Neuron (in vitro differentiated cells): Measurements from ENCODE around the gene PSENEN.
A peak's percentile ranks its signal among the peaks of the same experiment; 100 is the strongest.
"Not testable (repeated sequence)": the region's sequence is repeated elsewhere in the genome, so short reads cannot be mapped to it uniquely, and the experiment has no call there.

Source experiments
- H2AFZ ChIP-seq: one replicate; pipeline ENCODE4 v1.6.1; 2013; ENCODE audit warnings: low read depth, mild to moderate bottlenecking, inconsistent platforms, low read length, moderate library complexity
- H3K27me3 ChIP-seq: one replicate; pipeline ENCODE4 v1.6.1; 2013; ENCODE audit warnings: low read length; ENCODE audit not compliant: insufficient read depth
- H3K36me3 ChIP-seq: one replicate; pipeline ENCODE4 v1.6.1; 2013; ENCODE audit warnings: low read length; ENCODE audit not compliant: insufficient read depth
- H3K4me1 ChIP-seq: one replicate; pipeline ENCODE4 v1.6.1; 2013; ENCODE audit warnings: low read length; ENCODE audit not compliant: insufficient read depth
- H3K4me3 ChIP-seq: 2 replicates; pipeline ENCODE4 v1.5.1; 2013; ENCODE audit warnings: mild to moderate bottlenecking, low read length, moderate library complexity
- H3K9me3 ChIP-seq: one replicate; pipeline ENCODE4 v1.6.1; 2013; ENCODE audit warnings: low read length

Gene PSENEN

DNA sequence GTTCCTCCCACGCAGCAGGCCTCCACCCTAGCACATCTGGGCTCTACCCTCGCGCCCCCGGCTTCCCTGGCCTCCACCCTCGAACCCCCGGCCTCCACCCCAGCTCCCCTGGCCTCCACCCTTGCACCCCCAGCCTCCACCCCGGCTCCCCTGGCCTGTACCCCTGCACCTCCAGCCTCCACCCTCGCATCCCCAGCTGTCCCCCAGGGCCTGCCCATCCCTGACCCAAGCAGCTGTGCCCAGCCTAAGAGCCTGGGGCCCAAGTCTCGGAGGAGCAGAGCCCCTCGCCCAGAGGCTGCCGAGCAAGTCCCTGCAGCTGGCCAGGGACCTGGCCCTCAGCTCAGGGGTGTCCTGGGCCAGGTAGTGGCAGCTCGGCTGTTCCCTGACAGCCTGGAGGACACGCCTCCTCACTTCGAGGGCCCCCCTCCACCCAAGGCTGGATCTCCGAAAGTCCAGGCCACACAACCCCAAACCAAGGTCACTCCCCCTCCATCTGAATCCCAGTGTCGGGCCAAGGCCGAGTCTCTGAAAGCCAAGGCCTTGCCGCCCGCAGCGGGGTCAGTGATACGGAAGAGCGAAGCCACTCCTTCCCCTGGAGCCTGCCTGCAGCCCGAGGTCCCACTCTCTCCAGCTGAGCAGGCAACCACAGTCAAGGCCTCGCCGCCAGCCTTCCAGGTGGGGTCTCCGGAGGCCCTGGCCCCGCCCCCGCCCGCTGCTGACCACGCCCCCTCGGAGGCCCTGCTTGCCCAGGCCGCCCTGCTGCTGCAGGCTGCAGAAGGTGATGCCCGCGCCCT lies 22.0 kb downstream of the PSENEN start:
- H3K4me1 ChIP-seq = no peaks in the 10 kb centered on the region
- H3K4me3 ChIP-seq = no peak overlapping the region
- H3K36me3 ChIP-seq = peaks cover 41% of the 10 kb centered on the region
- no peak overlapping the region for H2AFZ ChIP-seq
- no peaks in the 10 kb centered on the region for H3K27me3 ChIP-seq
- H3K9me3 ChIP-seq = no peaks in the 10 kb centered on the region

DNA sequence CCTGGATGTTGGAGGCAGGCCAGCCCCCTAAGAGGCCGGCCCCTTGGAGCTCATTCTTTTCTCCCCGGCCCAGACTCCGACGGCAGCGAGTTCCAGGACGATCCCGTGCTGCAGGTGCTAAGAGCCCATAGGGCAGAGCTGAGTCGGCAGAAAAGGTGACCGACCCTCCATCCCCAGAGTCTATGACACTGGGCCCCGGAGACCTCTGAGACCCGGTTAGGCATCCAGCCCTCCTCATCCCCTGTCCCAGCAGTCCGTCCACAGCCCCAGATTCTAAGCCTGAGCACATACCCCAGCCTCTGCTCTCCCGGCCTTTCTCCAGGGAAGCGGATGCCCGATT lies 22.6 kb downstream of the PSENEN start:
- no peak overlapping the region for H3K4me3 ChIP-seq
- H3K36me3 ChIP-seq = peaks cover 41% of the 10 kb centered on the region
- no peaks in the 10 kb centered on the region for H3K9me3 ChIP-seq
- no peaks in the 10 kb centered on the region for H3K4me1 ChIP-seq
- H3K27me3 ChIP-seq = no peaks in the 10 kb centered on the region
- H2AFZ ChIP-seq = no peak overlapping the region

DNA sequence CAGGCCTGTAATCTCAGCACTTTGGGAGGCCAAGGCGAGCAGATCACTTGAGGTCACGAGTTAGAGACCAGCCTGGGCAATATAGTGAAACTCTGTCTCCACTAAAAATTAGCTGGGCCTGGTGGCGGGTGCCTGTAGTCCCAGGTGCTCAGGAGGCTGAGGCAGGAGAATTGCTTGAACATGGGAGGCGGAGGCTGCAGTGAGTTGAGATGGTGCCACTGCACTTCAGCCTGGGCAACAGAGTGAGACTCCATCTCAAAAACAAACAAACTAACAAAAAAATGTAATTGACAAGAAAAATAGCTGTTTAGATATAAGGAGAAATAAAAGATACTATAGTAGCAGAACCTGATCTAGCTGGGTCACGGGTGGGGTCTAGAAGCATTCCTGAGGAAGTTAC lies 26.9 kb downstream of the PSENEN start:
- peaks cover 20% of the 10 kb centered on the region for H3K4me1 ChIP-seq
- not testable (repeated sequence) for H3K27me3 ChIP-seq

DNA sequence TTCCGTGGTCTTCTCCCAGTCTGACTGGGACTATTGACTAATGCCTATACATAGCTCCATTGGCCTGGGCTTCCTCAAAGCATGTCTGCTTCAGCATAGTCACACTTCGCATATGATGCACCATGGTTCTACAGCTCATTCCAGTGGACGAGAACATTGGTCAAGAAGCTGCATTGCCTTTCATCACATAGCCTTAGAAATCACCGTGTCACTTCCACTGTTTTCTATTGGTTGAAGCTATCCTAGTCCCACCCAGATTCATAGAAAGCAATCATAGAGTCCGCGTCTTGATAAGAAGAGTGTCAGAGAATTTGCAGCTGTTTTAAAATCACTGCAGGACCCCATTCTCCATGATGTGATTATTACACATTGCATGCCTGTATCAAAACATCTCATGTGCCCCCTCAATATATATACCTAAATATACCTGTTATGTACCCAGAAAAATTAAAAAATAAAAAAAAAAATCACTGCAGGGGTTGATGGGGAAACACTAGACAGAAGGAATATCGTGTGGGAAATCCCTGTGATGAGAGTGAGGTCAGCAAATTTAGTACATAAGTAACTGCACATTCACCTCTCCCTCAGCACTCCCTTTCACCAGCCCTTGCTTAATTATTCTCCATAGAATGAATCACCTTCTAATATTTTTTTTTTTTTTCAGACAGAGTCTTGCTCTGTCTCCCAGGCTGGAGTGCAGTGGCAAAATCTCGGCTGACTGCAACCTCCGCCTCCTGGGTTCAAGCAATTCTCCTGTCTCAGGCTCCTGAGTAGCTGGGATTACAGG lies 27.8 kb downstream of the PSENEN start:
- H2AFZ ChIP-seq = no peak overlapping the region
- H3K27me3 ChIP-seq = no peaks in the 10 kb centered on the region
- H3K4me3 ChIP-seq = no peak overlapping the region
- H3K36me3 ChIP-seq = peaks cover 17% of the 10 kb centered on the region
- no peaks in the 10 kb centered on the region for H3K9me3 ChIP-seq
- peaks cover 23% of the 10 kb centered on the region for H3K4me1 ChIP-seq

More for the DNA sequence above, 26.9 kb downstream of the PSENEN start:
- H3K36me3 ChIP-seq = peaks cover 15% of the 10 kb centered on the region
- H3K9me3 ChIP-seq, H3K4me3 ChIP-seq, H2AFZ ChIP-seq: not testable (repeated sequence)

DNA sequence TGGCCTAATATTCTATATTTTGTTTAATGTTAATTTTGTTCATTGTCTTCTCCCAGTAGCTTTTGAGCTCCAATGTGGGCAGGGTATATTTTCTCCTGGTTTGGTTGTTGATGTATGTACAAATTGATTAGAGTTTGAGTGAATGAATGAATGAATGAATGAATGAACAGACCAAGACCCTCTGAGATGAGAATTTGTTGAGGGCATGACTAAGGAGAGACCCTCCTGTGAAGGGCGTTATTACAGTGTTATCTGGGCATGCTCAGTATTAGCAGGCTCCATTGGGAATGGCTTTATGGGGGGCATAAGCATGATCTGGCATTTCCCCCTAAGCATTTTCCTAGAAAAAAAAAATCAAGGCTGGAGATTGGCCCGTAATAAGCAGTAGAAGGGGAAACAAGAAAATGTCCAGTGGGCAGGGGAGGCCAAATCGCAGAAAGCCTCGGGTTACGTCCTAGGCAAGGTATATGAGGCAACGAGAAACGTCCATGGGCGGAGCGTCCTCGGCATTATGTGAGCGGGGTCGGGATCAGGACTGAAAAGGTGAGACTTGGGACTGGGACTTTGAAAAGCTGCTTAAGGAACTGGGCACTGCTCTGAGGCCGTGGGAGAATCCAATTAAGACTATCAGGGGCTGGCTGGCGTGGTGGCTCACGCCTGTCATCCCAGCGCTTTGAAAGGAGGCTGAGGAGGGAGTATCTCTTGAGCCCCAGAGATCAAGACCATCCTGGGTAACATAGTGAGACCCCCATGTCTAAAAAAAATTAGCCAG lies 29.0 kb downstream of the PSENEN start:
- peaks cover 18% of the 10 kb centered on the region for H3K36me3 ChIP-seq
- H3K4me3 ChIP-seq = peak overlapping the region; percentile 39
- peaks cover 23% of the 10 kb centered on the region for H3K4me1 ChIP-seq
- no peaks in the 10 kb centered on the region for H3K27me3 ChIP-seq
- no peaks in the 10 kb centered on the region for H3K9me3 ChIP-seq
- no peak overlapping the region for H2AFZ ChIP-seq

DNA sequence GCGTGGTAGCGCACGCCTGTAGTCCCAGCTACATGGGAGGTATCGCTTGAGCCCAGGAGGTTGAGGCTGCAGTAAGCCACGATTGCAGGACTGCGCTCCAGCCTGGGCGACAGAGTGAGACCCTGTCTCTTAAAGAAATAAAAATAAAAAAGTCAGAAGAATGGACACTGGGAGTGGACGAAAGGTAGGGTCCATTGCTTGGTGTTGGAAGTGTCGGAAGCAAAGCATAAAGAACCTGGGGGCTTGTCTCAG lies 29.5 kb downstream of the PSENEN start:
- no peak overlapping the region for H2AFZ ChIP-seq
- H3K9me3 ChIP-seq = no peaks in the 10 kb centered on the region
- peaks cover 20% of the 10 kb centered on the region for H3K36me3 ChIP-seq
- peaks cover 23% of the 10 kb centered on the region for H3K4me1 ChIP-seq
- peak overlapping the region; percentile 39 for H3K4me3 ChIP-seq
- H3K27me3 ChIP-seq = no peaks in the 10 kb centered on the region

DNA sequence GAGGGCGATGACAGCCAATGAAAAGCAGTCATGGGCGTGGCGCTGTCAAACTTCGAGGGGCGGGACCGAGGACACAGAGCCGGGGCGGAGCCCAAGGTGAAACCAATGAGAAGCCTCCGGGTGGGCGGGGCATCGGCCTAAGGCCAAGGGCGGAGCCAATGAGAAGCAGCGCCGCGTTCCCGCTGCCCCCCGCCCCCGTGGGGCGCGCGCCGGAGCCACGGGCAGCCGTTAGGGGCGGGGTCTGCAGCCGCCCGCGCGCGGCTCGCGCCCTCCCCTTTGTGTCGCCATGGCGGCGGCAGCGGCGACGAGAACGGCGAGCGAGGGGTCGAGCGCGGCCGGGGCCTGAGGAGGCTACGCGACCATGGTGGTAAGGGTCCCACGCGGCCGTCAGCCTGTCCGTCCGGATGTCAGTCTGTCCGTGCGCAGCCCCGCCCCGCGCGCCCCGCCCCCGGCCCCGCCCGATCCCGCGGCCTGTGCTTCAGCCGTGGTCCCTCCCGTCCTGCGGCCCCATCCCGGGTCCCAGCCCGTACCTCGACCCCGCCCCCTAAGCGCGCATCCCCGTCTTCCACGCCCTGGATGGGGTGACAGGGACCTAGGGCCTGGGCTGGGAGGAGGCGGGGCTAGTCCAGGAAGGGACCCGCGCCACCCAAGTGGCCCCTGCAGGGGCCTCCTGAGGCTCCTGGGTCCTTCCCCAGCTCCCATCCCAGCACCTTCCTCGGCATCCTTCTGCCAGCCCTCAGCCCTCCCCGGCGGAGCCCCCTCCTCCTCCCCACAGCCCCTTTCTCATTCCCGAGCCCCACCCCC lies 30.0 kb downstream of the PSENEN start, which contains the start of gene ARHGAP33:
Gene ARHGAP33, plus strand, starts transcription at position 267 of the 804 bp plus-strand sequence. Its CDS starts 95 bp downstream, at position 362.
- H3K27me3 ChIP-seq = no peaks in the 10 kb centered on the region
- H3K36me3 ChIP-seq = peaks cover 25% of the 10 kb centered on the region
- H3K4me3 ChIP-seq = peak within 1 kb of the TSS; percentile 81
- H2AFZ ChIP-seq = no peak within 1 kb of the TSS
- H3K9me3 ChIP-seq = no peaks in the 10 kb centered on the region
- peaks cover 23% of the 10 kb centered on the region for H3K4me1 ChIP-seq

DNA sequence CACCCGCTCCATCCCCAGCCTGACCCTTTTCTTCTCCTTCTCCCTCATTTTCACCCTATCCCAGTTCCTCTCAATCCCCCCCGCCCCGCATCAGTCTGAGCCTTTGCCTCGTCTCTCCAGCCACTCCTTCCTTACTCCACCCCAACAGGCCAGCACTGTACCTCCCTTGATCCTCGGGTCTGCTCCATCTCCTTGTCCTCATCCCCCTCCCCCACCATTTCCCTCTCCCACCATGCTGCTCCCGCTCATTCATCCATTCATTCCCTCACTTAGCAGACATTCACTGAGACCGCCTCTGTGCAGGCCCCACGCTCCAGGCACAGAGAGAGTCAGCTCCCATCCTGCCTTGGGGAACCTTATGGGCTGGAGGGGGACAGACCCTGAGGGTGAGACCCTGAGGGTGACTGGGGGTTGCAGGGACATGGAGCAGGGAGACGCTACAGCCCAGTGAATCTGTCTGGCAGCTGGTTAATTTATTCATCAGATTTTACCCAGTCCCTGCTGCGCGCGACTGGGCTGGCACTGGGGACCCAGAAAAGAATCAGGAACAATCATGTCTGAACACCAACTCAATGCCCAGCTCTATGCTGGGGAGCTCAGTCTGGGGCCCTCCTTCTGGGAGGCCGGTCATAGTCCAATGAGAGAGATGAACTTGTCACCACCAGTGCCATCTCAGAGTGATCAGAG lies 30.8 kb downstream of the PSENEN start:
- Histone ChIP-seq H2AFZ (no peak overlapping the region), H3K9me3 (no peaks in the 10 kb centered on the region), H3K4me1 (peaks cover 23% of the 10 kb centered on the region), H3K36me3 (peaks cover 32% of the 10 kb centered on the region), H3K4me3 (peak overlapping the region; percentile 81), H3K27me3 (no peaks in the 10 kb centered on the region)

DNA sequence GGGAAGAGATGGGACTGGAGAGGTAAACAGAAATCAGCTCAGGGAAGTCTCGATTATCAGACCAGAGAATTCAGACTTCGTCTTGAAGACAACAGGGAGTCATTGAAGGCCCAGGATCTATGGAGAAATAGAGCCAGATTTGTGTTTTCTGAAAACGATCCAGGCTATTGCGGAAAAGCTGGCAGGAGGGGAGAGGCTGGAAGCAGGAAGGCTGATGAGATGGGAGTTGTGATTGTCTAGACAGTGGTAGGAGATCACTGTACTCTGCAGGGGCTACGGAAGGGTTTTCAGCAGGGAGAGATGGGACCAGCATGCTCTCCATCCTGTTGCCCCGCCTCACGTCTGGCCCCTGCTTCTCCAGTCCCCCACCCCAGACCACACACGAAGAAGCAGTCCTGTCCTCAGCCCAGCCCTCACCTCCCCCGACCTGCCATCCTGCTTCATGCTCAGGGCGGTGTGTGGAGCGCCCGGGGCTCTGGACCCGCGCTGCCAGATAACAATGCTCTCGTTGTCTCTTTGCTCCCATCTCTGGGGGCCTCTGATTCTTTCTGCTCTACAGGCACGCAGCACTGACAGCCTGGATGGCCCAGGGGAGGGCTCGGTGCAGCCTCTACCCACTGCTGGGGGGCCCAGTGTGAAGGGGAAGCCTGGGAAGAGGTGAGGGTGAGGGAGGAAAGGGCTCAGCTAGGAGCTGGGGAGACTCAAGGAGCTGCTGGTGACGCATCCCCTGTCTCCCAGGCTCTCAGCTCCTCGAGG lies 31.8 kb downstream of the PSENEN start:
- Histone ChIP-seq H3K4me3 (no peak overlapping the region), H3K36me3 (peaks cover 42% of the 10 kb centered on the region), H3K4me1 (peaks cover 23% of the 10 kb centered on the region), H3K9me3 (no peaks in the 10 kb centered on the region), H3K27me3 (no peaks in the 10 kb centered on the region), H2AFZ (no peak overlapping the region)

DNA sequence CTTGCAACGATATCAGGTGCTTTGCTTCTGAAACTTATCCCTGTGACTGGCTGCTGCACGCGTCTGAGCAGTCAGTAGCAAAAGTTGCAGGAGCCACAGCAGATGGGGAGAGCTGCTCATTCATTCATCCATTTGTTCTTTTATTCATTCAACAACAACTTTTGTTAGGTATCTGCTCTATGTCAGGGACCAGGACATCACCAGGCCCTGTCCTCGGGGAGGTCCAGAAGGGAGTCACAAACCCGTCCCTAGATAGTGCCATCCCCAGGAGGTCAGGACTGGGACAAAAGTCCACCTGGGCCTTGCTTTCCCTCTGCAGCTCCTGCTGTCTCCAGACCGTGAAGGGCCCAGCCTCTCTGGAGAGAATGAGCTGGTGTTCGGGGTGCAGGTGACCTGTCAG lies 32.5 kb downstream of the PSENEN start:
- H2AFZ ChIP-seq = no peak overlapping the region
- no peaks in the 10 kb centered on the region for H3K27me3 ChIP-seq
- H3K4me3 ChIP-seq = no peak overlapping the region
- peaks cover 48% of the 10 kb centered on the region for H3K36me3 ChIP-seq
- peaks cover 23% of the 10 kb centered on the region for H3K4me1 ChIP-seq
- H3K9me3 ChIP-seq = no peaks in the 10 kb centered on the region

DNA sequence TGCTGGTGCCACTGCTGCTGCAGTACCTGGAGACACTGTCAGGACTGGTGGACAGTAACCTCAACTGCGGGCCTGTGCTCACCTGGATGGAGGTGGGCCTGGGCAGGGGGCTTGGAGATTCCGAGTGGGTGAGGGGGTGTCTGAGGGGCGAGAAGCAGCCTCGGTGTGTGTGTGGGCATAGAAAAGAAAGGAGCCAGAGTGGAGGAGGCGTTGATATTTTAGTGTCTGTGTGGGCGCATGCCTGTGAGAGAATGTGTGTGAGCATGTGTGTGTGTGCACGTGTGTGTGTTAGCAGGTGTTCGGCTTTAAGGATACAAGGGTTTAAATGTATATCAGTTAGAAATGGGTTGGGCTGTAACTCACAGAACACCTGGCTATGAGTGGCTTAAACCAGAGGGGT lies 33.6 kb downstream of the PSENEN start:
- Histone ChIP-seq H3K27me3 (no peaks in the 10 kb centered on the region), H3K36me3 (peaks cover 59% of the 10 kb centered on the region), H3K4me3 (no peak overlapping the region), H3K4me1 (peaks cover 23% of the 10 kb centered on the region), H2AFZ (no peak overlapping the region), H3K9me3 (no peaks in the 10 kb centered on the region)

DNA sequence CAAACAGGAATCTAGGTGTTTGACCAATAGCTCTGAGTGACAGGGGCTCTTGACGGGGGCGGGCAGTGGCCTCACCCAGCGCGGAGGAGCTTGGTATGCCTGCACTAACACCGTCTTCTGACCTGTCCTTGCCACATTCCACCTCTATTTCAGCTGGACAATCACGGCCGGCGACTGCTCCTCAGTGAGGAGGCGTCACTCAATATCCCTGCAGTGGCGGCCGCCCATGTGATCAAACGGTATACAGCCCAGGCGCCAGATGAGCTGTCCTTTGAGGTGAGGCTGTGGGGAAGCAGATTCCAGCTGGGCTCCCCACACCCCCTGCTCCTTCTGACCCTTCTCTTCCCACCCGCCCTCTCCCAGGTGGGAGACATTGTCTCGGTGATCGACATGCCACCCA lies 34.6 kb downstream of the PSENEN start:
- H2AFZ ChIP-seq = no peak overlapping the region
- no peak overlapping the region for H3K4me3 ChIP-seq
- no peaks in the 10 kb centered on the region for H3K27me3 ChIP-seq
- peaks cover 66% of the 10 kb centered on the region for H3K36me3 ChIP-seq
- no peaks in the 10 kb centered on the region for H3K9me3 ChIP-seq
- H3K4me1 ChIP-seq = peaks cover 17% of the 10 kb centered on the region
